WTC11 (cell line): Measurements from ENCODE around the gene PCSK5. TPM values are rescaled to one million over a fixed set of nuclear protein-coding genes. Genes with fewer than 3 reads are reported as not detected.

Experiments
- ATAC-seq: fragments of 200-7000 bp; cut with Tn5 transposase; 2 replicates; pipeline ENCODE4 v1.10.0; 2021; ENCODE audit warnings: mild to moderate bottlenecking, moderate library complexity
- CTCF ChIA-PET: fragments of 300-600 bp; sonication (Branson Sonifier 250); formaldehyde crosslinking; loops from one replicate; lab custom pipeline; 2021; ENCODE audit warnings: antibody characterized with exemption; lab: Charles Lee
- POLR2A ChIA-PET: fragments of 350-600 bp; sonication (Branson Sonifier 250); formaldehyde crosslinking; loops from one replicate; lab custom pipeline; 2021; ENCODE audit warnings: antibody characterized with exemption; lab: Charles Lee
- DNase-seq: peaks from one replicate; pipeline ENCODE4 v3.0.0; 2021; ENCODE audit warnings: low spot score
- H3K27ac Mint-ChIP-seq: 2 replicates; pipeline ENCODE4 v1.8.0; 2021; ENCODE audit warnings: mixed read lengths
- H3K27me3 Mint-ChIP-seq: 2 replicates; pipeline ENCODE4 v1.8.0; 2021; ENCODE audit warnings: low read depth, mild to moderate bottlenecking, moderate library complexity, mixed read lengths
- H3K36me3 Mint-ChIP-seq: 2 replicates; pipeline ENCODE4 v1.8.0; 2021; ENCODE audit warnings: mixed read lengths
- H3K4me1 Mint-ChIP-seq: 2 replicates; pipeline ENCODE4 v1.8.0; 2022; ENCODE audit warnings: mixed read lengths
- H3K4me3 Mint-ChIP-seq: 2 replicates; pipeline ENCODE4 v1.8.0; 2021; ENCODE audit warnings: mild to moderate bottlenecking, moderate library complexity, mixed read lengths
- H3K9me3 Mint-ChIP-seq: 2 replicates; pipeline ENCODE4 v1.8.0; 2021; ENCODE audit warnings: mixed read lengths
- ELF4 ChIP-seq: sonication (generic); formaldehyde crosslinking; IDR thresholded peaks from 2 replicates; pipeline ENCODE4 v1.8.1; 2022; ENCODE audit warnings: low read depth, mild to moderate bottlenecking, moderate library complexity, missing genetic modification reagents
- FOXK1 ChIP-seq: sonication (generic); formaldehyde crosslinking; IDR thresholded peaks from 2 replicates; pipeline ENCODE4 v1.8.0; 2022; ENCODE audit warnings: mild to moderate bottlenecking, moderate library complexity, missing genetic modification reagents
- JUN ChIP-seq: sonication (generic); formaldehyde crosslinking; IDR thresholded peaks from 2 replicates; pipeline ENCODE4 v1.8.0; 2023; ENCODE audit warnings: mild to moderate bottlenecking, missing genetic modification reagents
- KAT7 ChIP-seq: sonication (generic); formaldehyde crosslinking; IDR thresholded peaks from 2 replicates; pipeline ENCODE4 v1.8.1; 2023; ENCODE audit warnings: missing genetic modification reagents, mild to moderate bottlenecking, borderline replicate concordance
- MXD4 ChIP-seq: fragments of 250-450 bp; sonication (Bioruptor Pico); IDR thresholded peaks from 2 replicates; pipeline ENCODE4 v1.8.0; 2021; ENCODE audit warnings: mild to moderate bottlenecking, moderate library complexity, borderline replicate concordance
- MYBL2 ChIP-seq: sonication (generic); formaldehyde crosslinking; IDR thresholded peaks from 2 replicates; pipeline ENCODE4 v1.8.1; 2023; ENCODE audit warnings: mild to moderate bottlenecking, moderate library complexity, missing genetic modification reagents
- TEAD1 ChIP-seq: sonication (generic); formaldehyde crosslinking; IDR thresholded peaks from 2 replicates; pipeline ENCODE4 v1.8.0; 2022; ENCODE audit warnings: mild to moderate bottlenecking, missing genetic modification reagents
- TP53 ChIP-seq: sonication (generic); formaldehyde crosslinking; IDR thresholded peaks from 2 replicates; pipeline ENCODE4 v1.8.1; 2023; ENCODE audit warnings: mild to moderate bottlenecking, missing genetic modification reagents
- ZNF121 ChIP-seq: sonication (generic); formaldehyde crosslinking; IDR thresholded peaks from 2 replicates; pipeline ENCODE4 v1.8.0; 2023; ENCODE audit warnings: missing genetic modification reagents
- ZNF138 ChIP-seq: sonication (generic); formaldehyde crosslinking; conservative IDR thresholded peaks from 2 replicates; pipeline ENCODE4 v1.8.1; 2022; ENCODE audit warnings: mild to moderate bottlenecking, moderate library complexity, missing genetic modification reagents
- total RNA-seq: library from RNA; stranded (reverse); gene quantifications from 3 replicates; pipeline ENCODE4 v1.2.3, GENCODE V29; 2021
- TF ChIP-seq, protein P1 (sequence below): sonication (generic); formaldehyde crosslinking; IDR thresholded peaks from 2 replicates; pipeline ENCODE4 v1.8.1; 2023; ENCODE audit warnings: mild to moderate bottlenecking, missing genetic modification reagents, moderate library complexity
- TF ChIP-seq, protein P2 (sequence below): sonication (generic); formaldehyde crosslinking; IDR thresholded peaks from 2 replicates; pipeline ENCODE4 v1.8.0; 2022; ENCODE audit warnings: mild to moderate bottlenecking, missing genetic modification reagents
- TF ChIP-seq, protein P3 (sequence below): sonication (generic); formaldehyde crosslinking; IDR thresholded peaks from 2 replicates; pipeline ENCODE4 v1.8.1; 2022; ENCODE audit warnings: mild to moderate bottlenecking, missing genetic modification reagents, moderate library complexity, borderline replicate concordance
- TF ChIP-seq, protein P4 (sequence below): fragments of 250-450 bp; sonication (Bioruptor Pico); conservative IDR thresholded peaks from 2 replicates; pipeline ENCODE4 v1.9.0; 2021; ENCODE audit warnings: mild to moderate bottlenecking
- TF ChIP-seq, protein P5 (sequence below): fragments of 250-450 bp; sonication (Bioruptor Pico); IDR thresholded peaks from 2 replicates; pipeline ENCODE4 v1.9.0; 2021; ENCODE audit warnings: mild to moderate bottlenecking
- TF ChIP-seq, protein P6 (sequence below): sonication (generic); formaldehyde crosslinking; IDR thresholded peaks from 2 replicates; pipeline ENCODE4 v1.8.0; 2022; ENCODE audit warnings: missing genetic modification reagents
- TF ChIP-seq, protein P7 (sequence below): fragments of 250-450 bp; sonication (Bioruptor Pico); IDR thresholded peaks from 2 replicates; pipeline ENCODE4 v1.9.0; 2021; ENCODE audit warnings: moderate library complexity, mild to moderate bottlenecking, inconsistent platforms, borderline replicate concordance
- TF ChIP-seq, protein P8 (sequence below): sonication (generic); formaldehyde crosslinking; IDR thresholded peaks from 2 replicates; pipeline ENCODE4 v1.8.0; 2022; ENCODE audit warnings: mild to moderate bottlenecking, missing genetic modification reagents

Gene PCSK5
- total RNA-seq, 1 experiment from 2014 or later, result 30.6 TPM

DNA sequence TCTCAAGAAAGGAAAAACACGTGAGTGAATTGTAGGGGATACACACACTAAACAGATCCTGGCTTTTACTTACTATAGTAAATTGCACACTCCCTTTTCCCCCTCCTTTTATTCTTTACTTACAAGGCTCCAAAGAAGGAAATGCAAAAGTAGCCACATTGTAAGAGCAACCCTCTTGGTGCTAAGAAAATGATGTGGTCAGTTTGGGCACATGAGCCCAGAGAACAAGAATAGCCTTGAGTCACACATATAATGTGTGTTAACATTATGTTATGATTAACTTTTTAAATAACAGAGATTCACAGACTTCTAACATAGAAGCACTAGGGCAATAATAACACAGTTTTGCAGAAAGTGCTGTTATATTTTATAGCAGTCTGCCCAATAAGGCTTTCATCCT is 48.5 kb downstream of the PCSK5 start:
- ATAC-seq (no peak), DNase-seq (no peak)
- TF ChIP-seq KAT7 (CRISPR knock-in tag), result no peak
- TF ChIP-seq, protein P1, sequence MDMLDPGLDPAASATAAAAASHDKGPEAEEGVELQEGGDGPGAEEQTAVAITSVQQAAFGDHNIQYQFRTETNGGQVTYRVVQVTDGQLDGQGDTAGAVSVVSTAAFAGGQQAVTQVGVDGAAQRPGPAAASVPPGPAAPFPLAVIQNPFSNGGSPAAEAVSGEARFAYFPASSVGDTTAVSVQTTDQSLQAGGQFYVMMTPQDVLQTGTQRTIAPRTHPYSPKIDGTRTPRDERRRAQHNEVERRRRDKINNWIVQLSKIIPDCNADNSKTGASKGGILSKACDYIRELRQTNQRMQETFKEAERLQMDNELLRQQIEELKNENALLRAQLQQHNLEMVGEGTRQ (CRISPR knock-in tag), result no peak
- no peak for TF ChIP-seq JUN (CRISPR knock-in tag)
- no peak for TF ChIP-seq TP53 (CRISPR knock-in tag)
- POLR2A ChIA-PET, result no interaction called here
- H3K27me3 Mint-ChIP-seq, result no peaks in the 10 kb centered on the region
- CTCF ChIA-PET, result no interaction called here
- no peak overlapping the region; the same call in 1 of the 2 replicates for H3K27ac Mint-ChIP-seq
- H3K9me3 Mint-ChIP-seq, result no peaks in the 10 kb centered on the region
- H3K4me3 Mint-ChIP-seq, result no peak overlapping the region
- peaks cover 15% of the 10 kb centered on the region for H3K36me3 Mint-ChIP-seq
- peaks cover 6% of the 10 kb centered on the region; the same call in 1 of the 2 replicates for H3K4me1 Mint-ChIP-seq

DNA sequence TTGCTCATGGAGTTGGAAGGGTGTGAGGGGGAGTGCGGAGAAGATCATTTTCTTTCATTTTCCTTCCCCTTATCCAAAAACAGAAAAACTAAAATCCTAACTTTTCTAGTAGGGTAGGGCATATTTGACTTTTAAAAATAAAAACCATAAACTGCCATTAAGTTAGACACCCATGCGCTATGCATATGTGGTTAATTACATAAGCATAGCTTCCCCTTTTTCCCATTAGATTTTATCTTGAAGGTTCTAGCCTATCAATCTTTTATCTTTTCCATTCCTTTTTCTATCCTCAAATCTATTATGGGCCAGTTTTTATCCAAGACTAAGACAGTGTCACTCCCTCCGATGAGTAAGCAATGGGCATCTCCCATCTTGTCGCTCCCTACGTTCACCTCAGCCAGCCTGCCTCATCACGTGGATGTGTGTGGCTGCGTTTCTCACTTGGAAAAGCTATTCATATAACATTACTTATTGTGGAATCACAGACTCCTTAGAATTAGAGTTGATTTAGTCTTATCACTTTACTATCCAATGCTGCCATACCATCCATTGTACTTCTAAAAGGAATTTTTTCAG is 49.2 kb downstream of the PCSK5 start:
- Mint-ChIP-seq H3K9me3 (no peaks in the 10 kb centered on the region), H3K36me3 (peaks cover 11% of the 10 kb centered on the region), H3K4me3 (no peak overlapping the region), H3K4me1 (peaks cover 5% of the 10 kb centered on the region; the same call in 1 of the 2 replicates), H3K27me3 (no peaks in the 10 kb centered on the region), H3K27ac (no peak overlapping the region)
- CTCF ChIA-PET, result no interaction called here
- DNase-seq (no peak), ATAC-seq (no peak)
- POLR2A ChIA-PET, result no interaction called here
- no peak for TF ChIP-seq TEAD1
- TF ChIP-seq, protein P2, sequence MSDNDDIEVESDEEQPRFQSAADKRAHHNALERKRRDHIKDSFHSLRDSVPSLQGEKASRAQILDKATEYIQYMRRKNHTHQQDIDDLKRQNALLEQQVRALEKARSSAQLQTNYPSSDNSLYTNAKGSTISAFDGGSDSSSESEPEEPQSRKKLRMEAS (CRISPR knock-in tag), result no peak
- TF ChIP-seq, protein P3, sequence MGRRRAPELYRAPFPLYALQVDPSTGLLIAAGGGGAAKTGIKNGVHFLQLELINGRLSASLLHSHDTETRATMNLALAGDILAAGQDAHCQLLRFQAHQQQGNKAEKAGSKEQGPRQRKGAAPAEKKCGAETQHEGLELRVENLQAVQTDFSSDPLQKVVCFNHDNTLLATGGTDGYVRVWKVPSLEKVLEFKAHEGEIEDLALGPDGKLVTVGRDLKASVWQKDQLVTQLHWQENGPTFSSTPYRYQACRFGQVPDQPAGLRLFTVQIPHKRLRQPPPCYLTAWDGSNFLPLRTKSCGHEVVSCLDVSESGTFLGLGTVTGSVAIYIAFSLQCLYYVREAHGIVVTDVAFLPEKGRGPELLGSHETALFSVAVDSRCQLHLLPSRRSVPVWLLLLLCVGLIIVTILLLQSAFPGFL, result no peak
- TF ChIP-seq MXD4 (CRISPR knock-in tag), result no peak
- no peak for TF ChIP-seq ZNF121 (CRISPR knock-in tag)
- TF ChIP-seq, protein P4, sequence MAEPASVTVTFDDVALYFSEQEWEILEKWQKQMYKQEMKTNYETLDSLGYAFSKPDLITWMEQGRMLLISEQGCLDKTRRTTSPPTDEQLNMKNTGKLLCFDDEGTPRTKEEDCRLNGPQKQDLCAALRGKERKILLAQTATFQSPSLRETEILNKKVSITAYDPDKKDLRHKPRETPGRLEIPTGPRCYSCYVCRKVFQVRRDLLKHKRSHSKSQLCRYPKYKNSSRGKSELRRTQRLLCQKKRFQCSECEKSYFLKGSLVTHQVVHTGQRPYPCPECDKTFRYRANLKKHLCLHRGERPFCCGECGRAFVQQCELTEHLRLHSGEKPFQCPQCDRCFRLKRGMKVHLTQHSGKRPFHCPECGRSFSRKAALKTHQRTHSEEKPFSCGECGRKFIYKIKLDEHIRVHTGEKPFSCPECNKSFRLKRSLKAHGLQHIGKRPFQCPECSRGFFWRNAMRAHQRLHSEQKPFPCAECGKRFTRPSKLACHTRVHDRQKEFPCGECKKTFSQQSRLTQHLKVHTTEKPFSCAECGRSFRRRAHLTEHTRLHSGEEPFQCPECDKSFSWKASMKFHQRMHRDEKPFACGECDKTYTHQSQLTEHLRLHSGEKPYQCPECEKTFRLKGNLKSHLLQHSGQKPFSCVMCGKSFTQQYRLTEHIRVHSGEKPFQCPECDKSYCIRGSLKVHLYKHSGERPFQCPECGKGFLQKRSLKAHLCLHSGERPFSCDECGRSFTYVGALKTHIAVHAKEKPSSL (CRISPR knock-in tag), result no peak
- TF ChIP-seq, protein P5, sequence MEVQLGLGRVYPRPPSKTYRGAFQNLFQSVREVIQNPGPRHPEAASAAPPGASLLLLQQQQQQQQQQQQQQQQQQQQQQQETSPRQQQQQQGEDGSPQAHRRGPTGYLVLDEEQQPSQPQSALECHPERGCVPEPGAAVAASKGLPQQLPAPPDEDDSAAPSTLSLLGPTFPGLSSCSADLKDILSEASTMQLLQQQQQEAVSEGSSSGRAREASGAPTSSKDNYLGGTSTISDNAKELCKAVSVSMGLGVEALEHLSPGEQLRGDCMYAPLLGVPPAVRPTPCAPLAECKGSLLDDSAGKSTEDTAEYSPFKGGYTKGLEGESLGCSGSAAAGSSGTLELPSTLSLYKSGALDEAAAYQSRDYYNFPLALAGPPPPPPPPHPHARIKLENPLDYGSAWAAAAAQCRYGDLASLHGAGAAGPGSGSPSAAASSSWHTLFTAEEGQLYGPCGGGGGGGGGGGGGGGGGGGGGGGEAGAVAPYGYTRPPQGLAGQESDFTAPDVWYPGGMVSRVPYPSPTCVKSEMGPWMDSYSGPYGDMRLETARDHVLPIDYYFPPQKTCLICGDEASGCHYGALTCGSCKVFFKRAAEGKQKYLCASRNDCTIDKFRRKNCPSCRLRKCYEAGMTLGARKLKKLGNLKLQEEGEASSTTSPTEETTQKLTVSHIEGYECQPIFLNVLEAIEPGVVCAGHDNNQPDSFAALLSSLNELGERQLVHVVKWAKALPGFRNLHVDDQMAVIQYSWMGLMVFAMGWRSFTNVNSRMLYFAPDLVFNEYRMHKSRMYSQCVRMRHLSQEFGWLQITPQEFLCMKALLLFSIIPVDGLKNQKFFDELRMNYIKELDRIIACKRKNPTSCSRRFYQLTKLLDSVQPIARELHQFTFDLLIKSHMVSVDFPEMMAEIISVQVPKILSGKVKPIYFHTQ (CRISPR knock-in tag), result no peak
- TF ChIP-seq, protein P6, sequence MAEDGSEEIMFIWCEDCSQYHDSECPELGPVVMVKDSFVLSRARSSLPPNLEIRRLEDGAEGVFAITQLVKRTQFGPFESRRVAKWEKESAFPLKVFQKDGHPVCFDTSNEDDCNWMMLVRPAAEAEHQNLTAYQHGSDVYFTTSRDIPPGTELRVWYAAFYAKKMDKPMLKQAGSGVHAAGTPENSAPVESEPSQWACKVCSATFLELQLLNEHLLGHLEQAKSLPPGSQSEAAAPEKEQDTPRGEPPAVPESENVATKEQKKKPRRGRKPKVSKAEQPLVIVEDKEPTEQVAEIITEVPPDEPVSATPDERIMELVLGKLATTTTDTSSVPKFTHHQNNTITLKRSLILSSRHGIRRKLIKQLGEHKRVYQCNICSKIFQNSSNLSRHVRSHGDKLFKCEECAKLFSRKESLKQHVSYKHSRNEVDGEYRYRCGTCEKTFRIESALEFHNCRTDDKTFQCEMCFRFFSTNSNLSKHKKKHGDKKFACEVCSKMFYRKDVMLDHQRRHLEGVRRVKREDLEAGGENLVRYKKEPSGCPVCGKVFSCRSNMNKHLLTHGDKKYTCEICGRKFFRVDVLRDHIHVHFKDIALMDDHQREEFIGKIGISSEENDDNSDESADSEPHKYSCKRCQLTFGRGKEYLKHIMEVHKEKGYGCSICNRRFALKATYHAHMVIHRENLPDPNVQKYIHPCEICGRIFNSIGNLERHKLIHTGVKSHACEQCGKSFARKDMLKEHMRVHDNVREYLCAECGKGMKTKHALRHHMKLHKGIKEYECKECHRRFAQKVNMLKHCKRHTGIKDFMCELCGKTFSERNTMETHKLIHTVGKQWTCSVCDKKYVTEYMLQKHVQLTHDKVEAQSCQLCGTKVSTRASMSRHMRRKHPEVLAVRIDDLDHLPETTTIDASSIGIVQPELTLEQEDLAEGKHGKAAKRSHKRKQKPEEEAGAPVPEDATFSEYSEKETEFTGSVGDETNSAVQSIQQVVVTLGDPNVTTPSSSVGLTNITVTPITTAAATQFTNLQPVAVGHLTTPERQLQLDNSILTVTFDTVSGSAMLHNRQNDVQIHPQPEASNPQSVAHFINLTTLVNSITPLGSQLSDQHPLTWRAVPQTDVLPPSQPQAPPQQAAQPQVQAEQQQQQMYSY (CRISPR knock-in tag), result no peak
- no peak for TF ChIP-seq FOXK1 (CRISPR knock-in tag)
- TF ChIP-seq MYBL2, result no peak
- TF ChIP-seq JUN (CRISPR knock-in tag), result no peak
- no peak for TF ChIP-seq ZNF138 (CRISPR knock-in tag)
- TF ChIP-seq ELF4 (CRISPR knock-in tag), result no peak
- TF ChIP-seq, protein P7, sequence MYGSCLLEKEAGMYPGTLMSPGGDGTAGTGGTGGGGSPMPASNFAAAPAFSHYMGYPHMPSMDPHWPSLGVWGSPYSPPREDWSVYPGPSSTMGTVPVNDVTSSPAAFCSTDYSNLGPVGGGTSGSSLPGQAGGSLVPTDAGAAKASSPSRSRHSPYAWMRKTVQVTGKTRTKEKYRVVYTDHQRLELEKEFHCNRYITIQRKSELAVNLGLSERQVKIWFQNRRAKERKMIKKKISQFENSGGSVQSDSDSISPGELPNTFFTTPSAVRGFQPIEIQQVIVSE (CRISPR knock-in tag), result no peak
- TF ChIP-seq, protein P8, sequence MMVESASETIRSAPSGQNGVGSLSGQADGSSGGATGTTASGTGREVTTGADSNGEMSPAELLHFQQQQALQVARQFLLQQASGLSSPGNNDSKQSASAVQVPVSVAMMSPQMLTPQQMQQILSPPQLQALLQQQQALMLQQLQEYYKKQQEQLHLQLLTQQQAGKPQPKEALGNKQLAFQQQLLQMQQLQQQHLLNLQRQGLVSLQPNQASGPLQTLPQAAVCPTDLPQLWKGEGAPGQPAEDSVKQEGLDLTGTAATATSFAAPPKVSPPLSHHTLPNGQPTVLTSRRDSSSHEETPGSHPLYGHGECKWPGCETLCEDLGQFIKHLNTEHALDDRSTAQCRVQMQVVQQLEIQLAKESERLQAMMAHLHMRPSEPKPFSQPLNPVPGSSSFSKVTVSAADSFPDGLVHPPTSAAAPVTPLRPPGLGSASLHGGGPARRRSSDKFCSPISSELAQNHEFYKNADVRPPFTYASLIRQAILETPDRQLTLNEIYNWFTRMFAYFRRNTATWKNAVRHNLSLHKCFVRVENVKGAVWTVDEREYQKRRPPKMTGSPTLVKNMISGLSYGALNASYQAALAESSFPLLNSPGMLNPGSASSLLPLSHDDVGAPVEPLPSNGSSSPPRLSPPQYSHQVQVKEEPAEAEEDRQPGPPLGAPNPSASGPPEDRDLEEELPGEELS (CRISPR knock-in tag), result no peak
